Neuron (in vitro differentiated cells): ENCODE results near the gene FCRL2.

Experiments
- H2AFZ ChIP-seq: one replicate; pipeline ENCODE4 v1.6.1; 2013; ENCODE audit warnings: low read depth, mild to moderate bottlenecking, inconsistent platforms, low read length, moderate library complexity
- H3K27me3 ChIP-seq: one replicate; pipeline ENCODE4 v1.6.1; 2013; ENCODE audit warnings: low read length; ENCODE audit not compliant: insufficient read depth
- H3K36me3 ChIP-seq: one replicate; pipeline ENCODE4 v1.6.1; 2013; ENCODE audit warnings: low read length; ENCODE audit not compliant: insufficient read depth
- H3K4me1 ChIP-seq: one replicate; pipeline ENCODE4 v1.6.1; 2013; ENCODE audit warnings: low read length; ENCODE audit not compliant: insufficient read depth
- H3K4me3 ChIP-seq: 2 replicates; pipeline ENCODE4 v1.5.1; 2013; ENCODE audit warnings: mild to moderate bottlenecking, low read length, moderate library complexity
- H3K9me3 ChIP-seq: one replicate; pipeline ENCODE4 v1.6.1; 2013; ENCODE audit warnings: low read length

The FCRL2 gene

GRCh38 chr1:157776971-157777391, at the start of gene FCRL2:
TSS of gene FCRL2 (minus strand) at chr1:157777132. CDS start at chr1:157777073, 59 bp downstream.
- Histone ChIP-seq H3K4me3 (no peak within 1 kb of the TSS), H3K9me3 (no peaks in the 10 kb centered on the region), H3K36me3 (no peaks in the 10 kb centered on the region), H3K27me3 (no peaks in the 10 kb centered on the region), H3K4me1 (no peaks in the 10 kb centered on the region), H2AFZ (no peak within 1 kb of the TSS)

DNA sequence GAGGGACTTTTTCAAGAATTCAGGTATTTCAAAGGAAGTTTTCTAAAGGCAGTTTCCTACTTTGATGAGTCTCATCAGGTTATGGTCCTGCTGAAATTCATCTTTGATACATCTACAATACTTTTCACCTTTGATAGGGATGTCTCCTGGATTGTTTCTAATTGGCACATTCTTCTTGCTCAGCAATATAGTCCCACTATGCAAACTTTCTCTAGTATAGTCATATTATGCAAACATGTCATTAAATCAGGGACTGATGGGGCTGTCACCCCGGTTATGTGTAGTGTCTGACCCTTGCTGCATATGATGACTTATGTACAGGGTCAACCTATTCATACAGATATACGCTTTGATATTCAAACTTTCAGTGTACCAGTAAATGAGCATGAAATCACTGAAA, 43.4 kb upstream of the FCRL2 start:
- Histone ChIP-seq H3K9me3 (no peaks in the 10 kb centered on the region), H3K4me1 (no peaks in the 10 kb centered on the region), H3K36me3 (no peaks in the 10 kb centered on the region)

DNA sequence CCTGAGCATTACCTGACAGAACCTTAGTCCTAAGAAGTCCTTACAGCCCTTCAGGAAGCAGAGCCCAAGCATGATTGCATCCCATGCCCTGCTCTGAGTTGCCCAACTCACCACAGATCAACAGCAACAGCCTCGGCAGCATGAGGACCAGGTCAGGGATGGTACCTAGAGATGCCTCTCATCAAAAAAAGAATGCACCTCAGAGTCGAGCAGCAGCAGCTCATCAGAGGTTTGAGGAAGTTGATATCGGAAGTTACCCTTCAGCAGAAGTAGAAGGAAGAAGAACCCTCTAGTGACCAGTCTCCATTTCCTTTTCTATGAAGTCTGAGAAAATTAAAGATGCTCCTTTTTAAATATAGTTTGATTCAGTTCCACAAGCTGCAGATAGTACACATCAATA, 43.0 kb upstream of the FCRL2 start, which contains the start of gene FCRL1:
Gene FCRL1, minus strand, starts transcription at position 225 of the 400 bp plus-strand sequence. Its CDS starts 83 bp downstream, at position 142.
- H2AFZ ChIP-seq: no peak within 1 kb of the TSS
- no peaks in the 10 kb centered on the region for H3K9me3 ChIP-seq
- no peak within 1 kb of the TSS for H3K4me3 ChIP-seq
- H3K27me3 ChIP-seq: no peaks in the 10 kb centered on the region
- no peaks in the 10 kb centered on the region for H3K4me1 ChIP-seq
- H3K36me3 ChIP-seq: no peaks in the 10 kb centered on the region

More for the DNA sequence above, 43.4 kb upstream of the FCRL2 start:
- peaks cover 2% of the 10 kb centered on the region for H3K27me3 ChIP-seq
- H3K4me3 ChIP-seq: no peak overlapping the region
- no peak overlapping the region for H2AFZ ChIP-seq

DNA sequence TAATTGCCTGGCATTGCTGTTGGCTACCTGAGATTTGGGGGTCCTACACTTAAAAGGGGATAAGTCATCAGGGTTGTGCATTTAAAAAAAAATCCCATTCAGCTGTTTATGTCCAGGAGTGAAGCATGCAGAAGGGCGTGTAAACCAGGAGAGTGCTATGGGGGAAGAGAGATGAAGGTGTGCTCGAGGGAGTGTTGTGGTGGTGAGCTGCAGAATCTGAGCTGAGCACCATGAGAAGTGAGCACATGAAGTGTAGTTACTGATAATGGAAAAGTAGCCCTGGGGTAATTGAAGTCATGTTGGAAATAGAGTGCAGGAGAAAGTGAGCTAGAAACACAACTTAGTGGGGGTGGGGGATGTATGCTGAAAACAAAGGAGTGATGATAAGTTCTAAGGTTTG, 42.3 kb upstream of the FCRL2 start:
- Histone ChIP-seq H3K36me3 (no peaks in the 10 kb centered on the region), H3K4me1 (no peaks in the 10 kb centered on the region), H3K9me3 (no peaks in the 10 kb centered on the region)

GRCh38 chr1:157813269-157813668, 36.3 kb upstream of the FCRL2 start:
- Histone ChIP-seq H3K9me3 (no peaks in the 10 kb centered on the region), H3K36me3 (no peaks in the 10 kb centered on the region), H3K27me3 (no peaks in the 10 kb centered on the region), H3K4me3 (no peak overlapping the region), H2AFZ (no peak overlapping the region), H3K4me1 (no peaks in the 10 kb centered on the region)

More for the DNA sequence above, 42.3 kb upstream of the FCRL2 start:
- H2AFZ ChIP-seq: no peak overlapping the region
- no peak overlapping the region for H3K4me3 ChIP-seq
- H3K27me3 ChIP-seq: no peaks in the 10 kb centered on the region

- Histone ChIP-seq H3K4me3 (no peak overlapping the region), H2AFZ (no peak overlapping the region), H3K36me3 (no peaks in the 10 kb centered on the region), H3K4me1 (no peaks in the 10 kb centered on the region), H3K27me3 (no peaks in the 10 kb centered on the region), H3K9me3 (no peaks in the 10 kb centered on the region)
These were observed 29.7 kb upstream of the FCRL2 start for GRCh38 chr1:157806431-157807149.

DNA sequence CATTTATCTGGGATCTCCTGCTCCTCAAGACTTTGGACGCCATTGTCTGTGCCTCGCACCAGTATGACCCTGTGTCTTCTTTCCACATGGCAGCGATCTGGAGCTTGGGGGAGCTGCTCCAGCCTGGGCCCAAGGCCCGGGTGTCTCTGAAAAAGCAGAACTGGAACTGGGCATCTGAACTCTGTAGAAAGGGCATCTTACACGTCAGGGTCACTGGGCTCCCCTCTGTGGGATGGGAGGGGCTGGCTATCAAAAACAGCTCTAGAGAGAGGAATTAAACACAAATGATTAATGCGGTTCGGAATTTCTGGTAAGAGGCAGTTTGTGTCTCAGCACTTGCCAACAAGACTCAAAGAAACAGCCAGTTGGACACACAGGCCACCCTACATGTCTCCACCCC, 26.9 kb upstream of the FCRL2 start:
- Histone ChIP-seq H3K4me3 (no peak overlapping the region), H3K36me3 (no peaks in the 10 kb centered on the region), H2AFZ (no peak overlapping the region), H3K4me1 (no peaks in the 10 kb centered on the region), H3K9me3 (no peaks in the 10 kb centered on the region), H3K27me3 (no peaks in the 10 kb centered on the region)

DNA sequence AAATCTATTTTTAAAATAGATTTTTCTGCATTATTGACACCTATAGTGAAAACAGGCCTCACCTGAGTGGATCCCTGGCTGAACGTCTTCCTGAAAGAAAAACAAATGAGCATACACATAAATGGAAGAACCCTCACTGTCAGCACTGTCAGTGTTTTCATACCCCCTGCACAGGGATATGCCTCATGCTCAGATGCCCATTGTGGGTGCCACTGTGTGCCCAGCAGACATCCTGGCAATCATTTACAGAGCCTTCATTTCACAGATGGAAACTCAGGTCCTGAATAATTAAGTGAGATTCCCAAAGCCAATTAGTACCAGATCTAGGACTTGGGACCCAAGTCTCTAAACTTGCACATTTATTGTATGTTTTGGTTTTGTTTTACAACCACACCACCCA, 23.1 kb upstream of the FCRL2 start:
- Histone ChIP-seq H3K36me3 (no peaks in the 10 kb centered on the region), H3K9me3 (no peaks in the 10 kb centered on the region), H3K4me3 (no peak overlapping the region), H3K27me3 (no peaks in the 10 kb centered on the region), H2AFZ (no peak overlapping the region), H3K4me1 (no peaks in the 10 kb centered on the region)

DNA sequence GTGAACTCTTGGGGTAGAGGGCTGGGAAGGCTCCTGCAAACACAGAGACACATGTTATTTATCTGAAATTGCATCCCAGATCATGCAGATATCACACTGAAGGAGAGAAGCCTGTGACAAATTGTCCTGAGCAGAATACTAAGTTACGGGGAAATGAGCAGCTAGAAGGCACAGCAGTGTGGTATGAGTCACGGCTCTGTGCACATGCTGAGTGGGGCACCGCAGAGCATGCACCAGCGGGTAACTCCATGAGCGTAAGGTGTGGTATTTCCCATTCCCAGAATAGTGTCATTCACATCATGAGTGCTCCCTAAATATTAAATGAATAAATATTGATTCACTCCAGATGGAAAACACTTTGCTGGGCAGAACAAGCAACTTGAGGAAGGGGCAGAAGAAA, 21.3 kb upstream of the FCRL2 start:
- Histone ChIP-seq H3K9me3 (no peaks in the 10 kb centered on the region), H3K4me3 (no peak overlapping the region), H2AFZ (no peak overlapping the region), H3K4me1 (no peaks in the 10 kb centered on the region), H3K36me3 (no peaks in the 10 kb centered on the region), H3K27me3 (no peaks in the 10 kb centered on the region)

- H3K36me3 ChIP-seq: no peaks in the 10 kb centered on the region
- no peak overlapping the region for H3K4me3 ChIP-seq
- no peaks in the 10 kb centered on the region for H3K9me3 ChIP-seq
- H2AFZ ChIP-seq: no peak overlapping the region
- no peaks in the 10 kb centered on the region for H3K27me3 ChIP-seq
- H3K4me1 ChIP-seq: no peaks in the 10 kb centered on the region
These were observed 8.3 kb upstream of the FCRL2 start for GRCh38 chr1:157785248-157785647.

- H3K9me3 ChIP-seq: no peaks in the 10 kb centered on the region
- H3K27me3 ChIP-seq: no peaks in the 10 kb centered on the region
- no peaks in the 10 kb centered on the region for H3K36me3 ChIP-seq
- H3K4me3 ChIP-seq: no peak overlapping the region
- no peak overlapping the region for H2AFZ ChIP-seq
- H3K4me1 ChIP-seq: no peaks in the 10 kb centered on the region
These were observed 7.9 kb upstream of the FCRL2 start for GRCh38 chr1:157784801-157785200.

DNA sequence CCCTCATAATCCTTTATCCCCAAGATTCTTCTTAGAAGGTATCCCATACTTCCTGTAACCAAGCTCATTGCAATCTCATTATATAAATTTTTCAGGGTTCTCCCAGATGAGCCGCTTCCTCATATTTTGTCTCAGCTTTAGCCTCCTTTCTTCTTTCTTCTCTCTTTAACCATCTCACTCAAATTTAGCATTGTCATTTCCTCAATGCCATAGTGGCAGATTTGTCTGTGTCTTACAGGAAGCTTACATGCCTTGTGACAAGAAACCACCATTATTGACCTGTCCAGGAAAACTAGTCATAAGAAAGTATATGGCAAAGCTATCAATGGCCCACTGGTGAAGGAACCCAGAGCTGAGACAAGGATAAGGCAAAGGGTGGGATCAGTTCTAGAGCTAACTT, 6.0 kb upstream of the FCRL2 start:
- no peaks in the 10 kb centered on the region for H3K4me1 ChIP-seq
- H3K9me3 ChIP-seq: no peaks in the 10 kb centered on the region
- no peak overlapping the region for H2AFZ ChIP-seq
- H3K27me3 ChIP-seq: no peaks in the 10 kb centered on the region
- no peak overlapping the region for H3K4me3 ChIP-seq
- H3K36me3 ChIP-seq: no peaks in the 10 kb centered on the region

- no peak overlapping the region for H3K4me3 ChIP-seq
- no peaks in the 10 kb centered on the region for H3K36me3 ChIP-seq
- no peaks in the 10 kb centered on the region for H3K27me3 ChIP-seq
These were observed 4.1 kb upstream of the FCRL2 start for GRCh38 chr1:157781048-157781447.

More at GRCh38 chr1:157781048-157781447, 4.1 kb upstream of the FCRL2 start:
- Histone ChIP-seq H3K4me1 (no peaks in the 10 kb centered on the region), H3K9me3 (no peaks in the 10 kb centered on the region), H2AFZ (no peak overlapping the region)
